OCI-LY7 (cell line): ENCODE results near the gene KLK11. TPM values are rescaled to one million over a fixed set of nuclear protein-coding genes. Genes with fewer than 3 reads are reported as not detected.

Source experiments
- BruUV-seq: library from RNA; stranded (reverse); fragments of 400-500 nt; replicated peaks from 2 replicates; lab custom pipeline; 2021; lab: Mats Ljungman, UMichigan
- CTCF ChIA-PET: fragments of 300-600 bp; sonication (Branson Sonifier 250); formaldehyde crosslinking; loops from one replicate; lab custom pipeline; 2022; ENCODE audit warnings: antibody characterized with exemption; ENCODE audit not compliant: unreplicated experiment; lab: Charles Lee
- POLR2A ChIA-PET: fragments of 300-600 bp; sonication (Branson Sonifier 250); formaldehyde crosslinking; loops from one replicate; lab custom pipeline; 2022; ENCODE audit warnings: antibody characterized with exemption; lab: Charles Lee
- DNase-seq: peaks from one replicate; pipeline ENCODE4 v3.0.0-alpha.2; 2015; ENCODE audit warnings: low spot score
- H2AFZ ChIP-seq: fragments of 200-600 bp; sonication (generic), shearing (Covaris generic); 2 replicates; pipeline ENCODE4 v1.6.1; 2014; ENCODE audit warnings: mild to moderate bottlenecking, antibody characterized with exemption, low read length, moderate library complexity
- H3K27ac ChIP-seq: fragments of 200-600 bp; sonication (generic); 2 replicates; pipeline ENCODE4 v1.5.1; 2014; ENCODE audit warnings: mixed run types, low read depth, mild to moderate bottlenecking, moderate library complexity, low read length, inconsistent platforms; ENCODE audit not compliant: poor library complexity, severe bottlenecking
- H3K36me3 ChIP-seq: fragments of 200-600 bp; sonication (generic); 2 replicates; pipeline ENCODE4 v1.6.1; 2014; ENCODE audit warnings: mild to moderate bottlenecking, antibody characterized with exemption, low read length, moderate library complexity, mixed read lengths; ENCODE audit not compliant: insufficient read depth
- H3K4me1 ChIP-seq: fragments of 200-600 bp; sonication (generic); 2 replicates; pipeline ENCODE4 v1.5.1; 2014; ENCODE audit warnings: mild to moderate bottlenecking, low read length; ENCODE audit not compliant: insufficient read depth, poor library complexity, severe bottlenecking
- H3K4me2 ChIP-seq: fragments of 200-600 bp; sonication (generic); 2 replicates; pipeline ENCODE4 v1.6.1; 2014; ENCODE audit warnings: mild to moderate bottlenecking, low read length
- H3K4me3 ChIP-seq: fragments of 200-600 bp; sonication (generic); 2 replicates; pipeline ENCODE4 v1.5.1; 2014; ENCODE audit warnings: mild to moderate bottlenecking, low read depth, low read length; ENCODE audit not compliant: poor library complexity, severe bottlenecking
- H3K79me2 ChIP-seq: fragments of 200-600 bp; sonication (generic); 2 replicates; pipeline ENCODE4 v1.6.1; 2016; ENCODE audit warnings: low read depth, mild to moderate bottlenecking, low read length, moderate library complexity, mixed read lengths; ENCODE audit not compliant: insufficient read depth
- H3K9me2 ChIP-seq: fragments of 200-600 bp; sonication (generic); 2 replicates; pipeline ENCODE4 v1.6.1; 2016; ENCODE audit warnings: mild to moderate bottlenecking, low read length, mixed read lengths; ENCODE audit not compliant: insufficient read depth
- H3K9me3 ChIP-seq: fragments of 200-600 bp; sonication (generic); 2 replicates; pipeline ENCODE4 v1.6.1; 2014; ENCODE audit warnings: mild to moderate bottlenecking, mixed run types, low read length, mixed read lengths
- H4K20me1 ChIP-seq: fragments of 200-600 bp; sonication (generic); 2 replicates; pipeline ENCODE4 v1.6.1; 2014; ENCODE audit warnings: mild to moderate bottlenecking, antibody characterized with exemption, low read length, moderate library complexity, mixed read lengths; ENCODE audit not compliant: insufficient read depth
- EZH2phosphoT487 ChIP-seq: fragments of 200-600 bp; sonication (generic); IDR thresholded peaks from 2 replicates; pipeline ENCODE4 v1.6.1; 2018; ENCODE audit warnings: low read depth, borderline replicate concordance, mild to moderate bottlenecking, mixed run types, antibody characterized with exemption, low read length, moderate library complexity, mixed read lengths
- intact Hi-C: fragments of 100-400 bp; cut with micrococcal nuclease; formaldehyde crosslinking; loops from one replicate; pipeline ENCODE4 v1.10.0; 2022; ENCODE audit not compliant: unreplicated experiment
- total RNA-seq, 2 experiments: library from RNA; depleted of rRNA in 1 of 2; stranded (reverse); fragments of >200 nt in 1 of 2; shearing (Covaris generic) in 1 of 2; gene quantifications; 2 replicates each; pipeline ENCODE4 v1.2.3, GENCODE V29; 2014 to 2022
- TF ChIP-seq, protein P1 (sequence below): fragments of 200-600 bp; sonication (generic); conservative IDR thresholded peaks from 2 replicates; pipeline ENCODE4 v1.5.1; 2014; ENCODE audit warnings: mild to moderate bottlenecking, antibody characterized with exemption, low read length, moderate library complexity, mixed read lengths

KLK11 gene
- total RNA-seq, 2 experiments from 2014 or later: not detected

DNA sequence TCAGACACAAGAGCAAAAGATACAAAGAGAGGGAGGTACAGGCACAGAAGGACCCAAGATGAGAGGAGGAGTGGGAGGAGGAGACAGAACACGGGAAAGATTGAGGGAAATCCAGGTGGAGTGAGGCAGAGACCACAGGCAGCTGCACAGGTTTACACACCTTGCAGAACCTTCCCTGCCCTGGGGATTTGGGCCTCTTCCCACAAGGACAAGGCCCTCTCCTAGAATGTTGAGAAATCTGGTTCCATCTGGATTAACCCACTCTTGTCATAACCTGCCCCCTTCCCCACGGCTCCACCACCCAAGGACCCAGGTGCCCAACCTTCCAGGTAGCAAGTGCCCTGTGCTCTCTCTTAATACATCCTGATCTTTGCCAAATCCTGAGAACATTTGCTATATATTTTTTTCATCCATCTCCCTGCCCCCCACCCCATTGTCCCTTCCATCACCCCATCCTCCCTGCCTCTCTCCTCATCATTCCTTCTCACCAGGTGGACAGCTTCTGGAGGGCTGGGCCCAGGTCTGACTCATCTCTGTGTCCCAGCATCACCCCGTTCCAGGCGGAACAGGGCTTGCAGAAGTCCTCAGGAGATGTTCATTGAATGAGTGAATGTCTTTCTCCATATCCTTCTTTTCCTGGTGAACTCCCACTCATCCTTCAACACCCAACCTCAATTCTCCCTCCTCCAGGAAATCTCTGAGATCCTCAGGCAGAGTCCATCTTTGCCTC, 16.2 kb downstream of the KLK11 start:
- H3K4me3 ChIP-seq: no peak overlapping the region
- no peak for TF ChIP-seq EZH2phosphoT487
- TF ChIP-seq, protein P1, sequence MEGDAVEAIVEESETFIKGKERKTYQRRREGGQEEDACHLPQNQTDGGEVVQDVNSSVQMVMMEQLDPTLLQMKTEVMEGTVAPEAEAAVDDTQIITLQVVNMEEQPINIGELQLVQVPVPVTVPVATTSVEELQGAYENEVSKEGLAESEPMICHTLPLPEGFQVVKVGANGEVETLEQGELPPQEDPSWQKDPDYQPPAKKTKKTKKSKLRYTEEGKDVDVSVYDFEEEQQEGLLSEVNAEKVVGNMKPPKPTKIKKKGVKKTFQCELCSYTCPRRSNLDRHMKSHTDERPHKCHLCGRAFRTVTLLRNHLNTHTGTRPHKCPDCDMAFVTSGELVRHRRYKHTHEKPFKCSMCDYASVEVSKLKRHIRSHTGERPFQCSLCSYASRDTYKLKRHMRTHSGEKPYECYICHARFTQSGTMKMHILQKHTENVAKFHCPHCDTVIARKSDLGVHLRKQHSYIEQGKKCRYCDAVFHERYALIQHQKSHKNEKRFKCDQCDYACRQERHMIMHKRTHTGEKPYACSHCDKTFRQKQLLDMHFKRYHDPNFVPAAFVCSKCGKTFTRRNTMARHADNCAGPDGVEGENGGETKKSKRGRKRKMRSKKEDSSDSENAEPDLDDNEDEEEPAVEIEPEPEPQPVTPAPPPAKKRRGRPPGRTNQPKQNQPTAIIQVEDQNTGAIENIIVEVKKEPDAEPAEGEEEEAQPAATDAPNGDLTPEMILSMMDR: no peak
- DNase-seq: no peak
- H4K20me1 ChIP-seq: no peaks in the 10 kb centered on the region
- CTCF ChIA-PET: no interaction called here
- H3K79me2 ChIP-seq: no peaks in the 10 kb centered on the region
- POLR2A ChIA-PET: no interaction called here
- H2AFZ ChIP-seq: no peak overlapping the region
- intact Hi-C loops: no loop called here
- H3K36me3 ChIP-seq: no peaks in the 10 kb centered on the region
- no peaks in the 10 kb centered on the region for H3K9me3 ChIP-seq
- BruUV-seq: no TSS peak
- no peak overlapping the region for H3K4me2 ChIP-seq
- no peak overlapping the region for H3K27ac ChIP-seq
- H3K4me1 ChIP-seq: no peaks in the 10 kb centered on the region
- H3K9me2 ChIP-seq: no peaks in the 10 kb centered on the region

DNA sequence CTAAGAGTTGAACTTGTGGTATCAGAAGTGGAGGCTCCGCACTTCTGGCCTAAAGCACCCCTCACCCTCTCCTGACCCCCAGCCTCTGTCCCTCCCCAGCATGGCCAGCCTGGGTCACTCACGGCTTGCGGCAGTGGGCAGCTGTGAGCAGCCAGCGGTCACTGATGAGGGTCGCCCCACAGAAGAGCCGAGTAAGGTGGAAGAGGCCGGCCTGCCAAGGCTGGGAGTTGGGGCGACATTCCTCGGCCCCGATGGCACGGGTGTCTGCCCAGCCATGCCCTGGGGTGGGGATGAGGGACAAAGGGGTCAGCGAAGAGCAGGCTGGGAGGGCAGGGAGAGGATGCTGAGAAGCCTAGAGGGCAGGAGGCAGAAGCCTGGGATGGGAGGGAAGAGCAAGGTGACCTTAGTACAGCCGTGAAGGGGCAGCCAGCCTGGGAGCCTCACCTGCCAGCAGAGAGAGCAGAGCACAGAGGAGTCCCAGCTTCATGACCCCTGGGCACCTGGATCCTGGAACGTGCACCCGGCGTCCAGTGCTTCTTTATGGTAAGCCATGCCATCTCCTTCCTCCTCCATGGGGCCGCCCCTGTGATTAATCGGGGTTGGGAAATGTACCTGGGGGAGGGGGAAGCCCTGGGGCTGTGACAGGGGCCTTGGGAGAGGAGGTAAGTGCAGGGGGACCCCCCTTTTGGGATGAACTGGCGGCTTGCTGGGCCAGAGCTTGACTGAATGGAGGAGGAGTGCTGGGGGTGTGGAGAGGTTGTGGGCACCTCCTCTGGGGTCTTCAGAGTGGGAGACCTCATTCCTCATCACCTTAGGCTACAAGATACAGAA, 17.1 kb downstream of the KLK11 start:
- Histone ChIP-seq H3K4me3 (no peak overlapping the region), H3K4me1 (no peaks in the 10 kb centered on the region), H2AFZ (no peak overlapping the region), H3K4me2 (no peak overlapping the region), H3K36me3 (no peaks in the 10 kb centered on the region), H3K9me3 (no peaks in the 10 kb centered on the region), H3K79me2 (no peaks in the 10 kb centered on the region), H3K27ac (no peak overlapping the region), H4K20me1 (no peaks in the 10 kb centered on the region), H3K9me2 (no peaks in the 10 kb centered on the region)
- ChIA-PET POLR2A (no interaction called here), CTCF (no interaction called here)
- BruUV-seq: no TSS peak
- DNase-seq: no peak
- intact Hi-C loops: no loop called here
- no peak for TF ChIP-seq EZH2phosphoT487
- TF ChIP-seq, protein P1: no peak
